SU-DHL-6 (cell line): Measurements from ENCODE around the gene DYNLT5.

Experiments
- EZH2phosphoT487 ChIP-seq: fragments of 200-600 bp; sonication (generic), shearing (Covaris generic); conservative IDR thresholded peaks from 2 replicates; pipeline ENCODE4 v1.6.1; 2018; ENCODE audit warnings: mild to moderate bottlenecking, antibody characterized with exemption, low read length, moderate library complexity, mixed read lengths
- TF ChIP-seq, protein P1 (sequence below): fragments of 200-600 bp; sonication (generic); IDR thresholded peaks from one replicate; pipeline ENCODE4 v1.5.1; 2017; ENCODE audit warnings: antibody characterized with exemption, mild to moderate bottlenecking, low read length, moderate library complexity; ENCODE audit not compliant: insufficient read depth, poor library complexity, severe bottlenecking

DNA sequence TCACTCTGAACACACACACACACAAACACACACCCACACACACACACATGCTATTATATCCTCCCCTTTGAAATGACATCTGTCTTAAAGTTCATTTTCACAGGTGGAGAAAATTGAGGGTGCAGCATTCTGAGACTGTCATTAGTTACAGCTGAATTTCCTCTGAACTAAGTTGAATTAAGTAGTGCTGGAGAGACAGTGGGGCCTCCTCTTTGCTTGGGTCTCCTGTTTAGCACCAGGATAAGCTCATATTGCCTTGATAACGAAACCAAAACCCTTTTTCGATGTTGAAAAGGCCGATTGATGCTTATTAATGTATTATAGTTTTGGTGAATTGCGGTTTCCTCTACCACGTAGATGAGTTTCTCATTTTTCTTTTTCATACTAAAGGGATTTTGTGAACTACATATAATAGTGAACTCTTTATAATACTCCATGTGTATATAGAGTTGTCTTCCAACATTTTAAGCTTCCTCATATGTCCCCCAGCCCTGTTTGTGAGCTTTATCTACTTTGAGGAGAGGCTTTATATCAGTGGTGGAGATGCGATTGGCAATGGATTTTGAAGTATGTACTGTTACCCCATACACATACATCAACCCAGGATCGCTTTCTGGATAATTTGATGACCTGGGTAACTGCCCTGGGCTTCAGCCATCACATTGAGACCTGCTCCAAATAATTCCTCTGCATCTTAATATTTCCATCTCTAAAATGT, 17.4 kb downstream of the DYNLT5 start:
- TF ChIP-seq, protein P1, sequence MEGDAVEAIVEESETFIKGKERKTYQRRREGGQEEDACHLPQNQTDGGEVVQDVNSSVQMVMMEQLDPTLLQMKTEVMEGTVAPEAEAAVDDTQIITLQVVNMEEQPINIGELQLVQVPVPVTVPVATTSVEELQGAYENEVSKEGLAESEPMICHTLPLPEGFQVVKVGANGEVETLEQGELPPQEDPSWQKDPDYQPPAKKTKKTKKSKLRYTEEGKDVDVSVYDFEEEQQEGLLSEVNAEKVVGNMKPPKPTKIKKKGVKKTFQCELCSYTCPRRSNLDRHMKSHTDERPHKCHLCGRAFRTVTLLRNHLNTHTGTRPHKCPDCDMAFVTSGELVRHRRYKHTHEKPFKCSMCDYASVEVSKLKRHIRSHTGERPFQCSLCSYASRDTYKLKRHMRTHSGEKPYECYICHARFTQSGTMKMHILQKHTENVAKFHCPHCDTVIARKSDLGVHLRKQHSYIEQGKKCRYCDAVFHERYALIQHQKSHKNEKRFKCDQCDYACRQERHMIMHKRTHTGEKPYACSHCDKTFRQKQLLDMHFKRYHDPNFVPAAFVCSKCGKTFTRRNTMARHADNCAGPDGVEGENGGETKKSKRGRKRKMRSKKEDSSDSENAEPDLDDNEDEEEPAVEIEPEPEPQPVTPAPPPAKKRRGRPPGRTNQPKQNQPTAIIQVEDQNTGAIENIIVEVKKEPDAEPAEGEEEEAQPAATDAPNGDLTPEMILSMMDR = no peak
- TF ChIP-seq EZH2phosphoT487 = no peak
